GM18867 (cell line): Measurements from ENCODE around the gene ASMT.
"Not testable (repeated sequence)": the region's sequence is repeated elsewhere in the genome, so short reads cannot be mapped to it uniquely, and the experiment has no call there.

ENCODE experiments used
- ATAC-seq: cut with Tn5 transposase; IDR thresholded peaks from one replicate; pipeline ENCODE4 v1.9.1; 2021; ENCODE audit warnings: mild to moderate bottlenecking, moderate library complexity; ENCODE audit not compliant: unreplicated experiment

The ASMT gene

GRCh38 chrX:1614927-1615326, at the start of gene ASMT:
TSS of gene ASMT (plus strand) at chrX:1615059. CDS start at chrX:1615200, 141 bp downstream.
- ATAC-seq, result no peak

GRCh38 chrX:1574181-1574580, 40.7 kb upstream of the ASMT start:
- not testable (repeated sequence) for ATAC-seq

- ATAC-seq, result no peak
Measured at GRCh38 chrX:1576201-1576992, 38.5 kb upstream of the ASMT start.

- ATAC-seq, result no peak
Measured at GRCh38 chrX:1577845-1578244, 37.0 kb upstream of the ASMT start.

- no peak for ATAC-seq
Measured at GRCh38 chrX:1578511-1579173, 36.2 kb upstream of the ASMT start.

DNA sequence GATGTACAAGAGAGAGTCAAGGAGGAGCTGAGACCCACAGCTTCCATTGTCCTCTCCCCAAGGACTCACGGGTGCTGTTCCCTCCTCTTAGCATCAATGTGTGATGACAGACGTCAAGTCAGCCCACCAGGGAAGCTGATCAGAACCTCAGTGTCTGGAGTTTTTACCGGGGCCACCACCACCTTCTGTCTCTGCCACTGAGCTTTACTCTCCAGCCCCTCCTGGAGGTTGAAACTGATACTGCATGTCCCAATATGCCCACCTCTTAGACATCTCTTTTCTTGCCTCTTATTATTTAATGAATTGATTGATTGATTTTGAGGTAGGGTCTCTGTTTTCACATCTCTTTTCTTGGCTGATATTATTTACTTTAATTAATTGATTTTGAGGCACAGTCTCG, 33.7 kb upstream of the ASMT start:
- ATAC-seq, result peak; percentile 46

- peak; percentile 84 for ATAC-seq
Measured at GRCh38 chrX:1582686-1583437, 32.0 kb upstream of the ASMT start.

DNA sequence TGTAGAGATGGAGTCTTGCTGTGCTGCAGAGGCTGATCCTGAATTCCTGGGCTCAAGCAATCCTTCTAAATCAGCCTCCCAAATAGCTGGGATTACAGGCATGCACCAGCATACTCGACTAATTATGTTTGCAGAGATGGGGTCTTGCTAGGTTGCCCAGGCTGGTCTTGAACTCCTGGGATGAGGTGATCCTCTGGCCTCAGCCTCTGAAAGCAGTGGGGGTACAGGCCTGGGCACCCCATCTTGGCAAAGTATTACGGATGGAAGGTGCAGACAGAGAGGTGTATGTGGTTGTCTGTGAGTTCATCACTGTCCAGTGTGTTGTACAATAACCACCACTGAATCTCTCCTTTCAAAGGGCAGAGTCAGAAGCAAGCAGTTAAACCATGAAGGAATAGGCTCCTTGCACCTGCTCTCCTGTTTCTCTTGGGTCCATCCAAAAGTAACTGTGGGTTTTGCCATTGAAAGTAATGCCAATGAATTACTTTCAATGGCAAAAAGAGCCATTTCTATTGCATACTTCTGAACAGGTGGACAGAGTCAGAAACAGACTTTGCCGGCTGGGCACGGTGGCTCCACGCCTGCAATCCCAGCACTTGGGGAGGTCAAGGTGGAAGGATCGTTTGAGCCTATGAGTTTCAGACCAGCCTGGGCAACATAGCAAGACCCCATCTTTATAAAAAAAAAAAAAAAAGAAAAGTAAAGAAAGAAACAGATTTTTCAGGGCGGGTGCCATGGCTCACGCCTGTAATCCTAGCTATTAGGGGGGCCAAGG, 30.4 kb upstream of the ASMT start:
- ATAC-seq, result no peak

- no peak for ATAC-seq
Measured at GRCh38 chrX:1587161-1587560, 27.7 kb upstream of the ASMT start.

DNA sequence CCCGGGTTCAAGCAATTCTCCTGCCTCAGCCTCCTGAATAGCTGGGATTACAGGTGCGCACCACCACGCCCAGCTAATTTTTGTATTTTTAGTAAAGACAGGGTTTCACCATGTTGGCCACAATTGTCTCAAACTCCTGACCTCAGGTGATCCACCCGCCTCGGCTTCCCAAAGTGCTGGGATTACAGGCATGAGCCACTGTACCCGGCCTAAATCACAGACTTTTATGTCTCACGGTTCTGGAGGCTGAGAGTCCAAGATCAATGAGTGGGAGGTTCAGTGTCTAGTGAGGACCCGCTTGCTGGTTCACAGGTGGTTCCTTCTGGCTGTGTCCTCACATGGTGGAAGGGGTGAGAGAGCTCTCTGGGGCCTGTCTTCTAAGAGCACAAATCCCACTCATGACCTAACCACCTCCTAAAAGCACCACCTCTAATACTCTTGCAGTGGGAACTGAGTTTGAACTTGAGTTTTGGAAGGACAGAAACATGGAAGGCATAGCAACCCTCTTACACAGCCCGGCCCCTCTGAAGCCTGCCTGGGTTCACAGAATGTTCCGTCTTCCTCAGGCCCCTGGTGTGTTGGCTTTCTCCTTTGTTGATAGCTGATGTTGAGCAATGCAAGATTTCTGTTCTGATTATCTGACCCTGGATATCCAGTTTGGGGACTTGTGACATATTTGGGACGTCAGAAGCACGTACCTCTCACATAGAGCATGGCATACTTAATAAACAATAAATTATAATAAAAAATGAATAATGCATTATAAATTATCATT, 25.3 kb upstream of the ASMT start:
- ATAC-seq, result no peak

- peak; percentile 87 for ATAC-seq
Measured at GRCh38 chrX:1591102-1591862, 23.6 kb upstream of the ASMT start, which contains the start of gene AKAP17A. TSS of gene AKAP17A (plus strand) at chrX:1591604. CDS start at chrX:1593463, 1,859 bp downstream.

- ATAC-seq, result no peak
Measured at GRCh38 chrX:1591863-1592469, 22.9 kb upstream of the ASMT start.

- ATAC-seq, result peak; percentile 43
Measured at GRCh38 chrX:1592470-1593142, 22.3 kb upstream of the ASMT start.

- ATAC-seq, result no peak
Measured at GRCh38 chrX:1593286-1594271, 21.3 kb upstream of the ASMT start.

DNA sequence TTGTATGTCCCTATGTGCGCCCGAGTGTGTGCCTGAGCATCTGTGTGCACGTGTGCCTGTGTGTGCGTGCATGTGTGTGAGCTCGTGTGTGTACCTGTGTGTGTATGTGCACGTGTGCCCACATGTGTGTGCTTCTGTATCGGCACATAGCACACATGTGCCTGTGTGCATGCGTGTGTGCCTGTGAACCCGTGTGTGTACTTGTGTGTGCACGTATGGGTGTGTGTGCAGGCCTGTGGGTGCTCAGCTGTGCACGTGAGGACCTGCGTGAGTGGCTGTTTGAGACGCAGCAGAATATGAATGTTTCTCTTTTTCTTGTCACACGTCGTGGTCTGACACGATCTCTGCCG, 19.2 kb upstream of the ASMT start:
- ATAC-seq, result no peak

GRCh38 chrX:1596676-1597344, 18.0 kb upstream of the ASMT start:
- ATAC-seq, result no peak
